WI38 (cell line): ENCODE results near the gene PGC.

Experiments used
- H3K4me3 ChIP-seq: 2 replicates; pipeline ENCODE4 v1.5.1; 2011; ENCODE audit warnings: low read depth, mild to moderate bottlenecking, control low read depth, low read length
- TF ChIP-seq, protein P1 (sequence below): IDR thresholded peaks from 2 replicates; pipeline ENCODE4 v1.5.1; 2012; ENCODE audit warnings: low read depth, mild to moderate bottlenecking, control low read depth, low read length

The PGC gene

DNA sequence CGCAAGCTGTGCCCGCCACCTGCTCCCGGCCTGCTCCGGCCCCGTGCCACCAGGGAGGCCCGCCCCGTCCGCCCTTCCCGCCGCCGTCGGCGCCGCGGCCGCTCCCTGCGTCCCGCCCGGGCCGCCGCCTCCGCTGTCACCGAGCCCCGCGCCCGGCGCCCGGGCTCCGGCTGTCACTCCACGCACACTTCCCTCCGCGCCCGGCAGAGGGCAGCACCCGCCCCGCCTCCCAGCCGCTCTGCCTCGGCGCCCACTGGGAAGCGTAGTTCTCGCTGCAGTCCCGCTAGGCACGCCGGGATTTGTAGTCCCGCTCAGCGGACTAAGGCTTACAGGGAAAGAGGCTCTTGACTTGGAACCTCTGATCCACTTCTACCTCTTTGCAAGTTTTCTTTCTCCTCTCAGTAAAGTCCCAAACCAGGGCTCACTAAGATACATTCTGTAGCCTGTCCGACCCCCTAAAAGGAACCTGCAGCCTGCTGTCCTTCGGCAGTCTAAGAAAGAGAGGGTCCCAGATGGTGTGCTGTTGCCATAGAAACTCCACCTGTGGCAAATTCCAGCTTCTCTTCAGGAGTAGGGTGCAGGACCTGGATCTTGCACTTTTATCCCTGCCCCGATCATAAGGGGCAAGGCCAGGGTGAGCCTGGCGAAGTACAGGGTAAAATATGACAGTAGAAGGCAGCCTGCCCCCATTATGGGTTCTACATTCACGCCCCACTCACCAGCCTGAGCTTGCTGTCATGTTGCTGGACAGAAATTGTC is 11.6 kb downstream of the PGC start, which contains the start of gene TFEB:
TSS of gene TFEB (minus strand) at position 182 of the 759 bp plus-strand sequence. CDS start 44,395 bp downstream, outside the sequence.
- TF ChIP-seq, protein P1, sequence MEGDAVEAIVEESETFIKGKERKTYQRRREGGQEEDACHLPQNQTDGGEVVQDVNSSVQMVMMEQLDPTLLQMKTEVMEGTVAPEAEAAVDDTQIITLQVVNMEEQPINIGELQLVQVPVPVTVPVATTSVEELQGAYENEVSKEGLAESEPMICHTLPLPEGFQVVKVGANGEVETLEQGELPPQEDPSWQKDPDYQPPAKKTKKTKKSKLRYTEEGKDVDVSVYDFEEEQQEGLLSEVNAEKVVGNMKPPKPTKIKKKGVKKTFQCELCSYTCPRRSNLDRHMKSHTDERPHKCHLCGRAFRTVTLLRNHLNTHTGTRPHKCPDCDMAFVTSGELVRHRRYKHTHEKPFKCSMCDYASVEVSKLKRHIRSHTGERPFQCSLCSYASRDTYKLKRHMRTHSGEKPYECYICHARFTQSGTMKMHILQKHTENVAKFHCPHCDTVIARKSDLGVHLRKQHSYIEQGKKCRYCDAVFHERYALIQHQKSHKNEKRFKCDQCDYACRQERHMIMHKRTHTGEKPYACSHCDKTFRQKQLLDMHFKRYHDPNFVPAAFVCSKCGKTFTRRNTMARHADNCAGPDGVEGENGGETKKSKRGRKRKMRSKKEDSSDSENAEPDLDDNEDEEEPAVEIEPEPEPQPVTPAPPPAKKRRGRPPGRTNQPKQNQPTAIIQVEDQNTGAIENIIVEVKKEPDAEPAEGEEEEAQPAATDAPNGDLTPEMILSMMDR = peak; percentile 74
- peak within 1 kb of the TSS; percentile 71 for H3K4me3 ChIP-seq

DNA sequence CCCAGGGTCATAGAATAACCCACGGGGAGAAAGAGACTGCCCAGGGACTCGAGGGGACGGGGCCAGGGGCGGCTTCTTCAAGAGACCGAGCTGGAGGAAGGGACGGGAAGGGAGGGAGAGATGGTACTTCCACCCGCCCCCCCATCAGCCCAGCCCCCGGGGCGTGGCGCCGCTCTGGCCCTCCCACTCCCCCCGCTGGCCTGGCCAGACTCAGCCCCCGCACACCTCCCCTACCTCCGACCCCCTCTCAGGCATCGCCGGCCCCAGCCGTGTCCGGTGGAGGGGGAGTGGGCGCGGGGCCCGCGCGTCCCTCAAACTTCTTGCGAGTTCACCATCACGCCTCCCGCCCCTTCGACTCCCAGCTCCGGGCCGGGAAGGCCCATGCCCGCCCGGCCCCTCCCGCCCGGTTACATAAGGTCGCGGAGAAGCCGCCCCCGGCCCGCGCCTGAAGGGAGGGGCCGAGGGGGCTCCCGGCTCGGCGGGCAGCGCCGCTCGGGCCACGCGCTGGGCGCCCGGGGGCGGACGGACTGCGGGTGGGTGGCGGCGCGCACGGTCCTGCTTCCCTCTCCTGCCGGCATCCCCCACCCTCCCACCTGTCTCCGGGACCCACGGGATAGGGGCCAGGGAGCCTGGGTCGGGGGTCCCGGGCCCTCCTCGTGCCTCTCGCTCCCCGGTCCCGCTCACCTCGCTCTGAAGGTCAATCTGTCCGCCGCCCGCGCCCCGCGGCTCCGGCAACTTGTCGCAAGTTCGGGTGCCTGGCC is 12.4 kb downstream of the PGC start:
- H3K4me3 ChIP-seq = peak overlapping the region; percentile 71
- TF ChIP-seq, protein P1 = no peak

DNA sequence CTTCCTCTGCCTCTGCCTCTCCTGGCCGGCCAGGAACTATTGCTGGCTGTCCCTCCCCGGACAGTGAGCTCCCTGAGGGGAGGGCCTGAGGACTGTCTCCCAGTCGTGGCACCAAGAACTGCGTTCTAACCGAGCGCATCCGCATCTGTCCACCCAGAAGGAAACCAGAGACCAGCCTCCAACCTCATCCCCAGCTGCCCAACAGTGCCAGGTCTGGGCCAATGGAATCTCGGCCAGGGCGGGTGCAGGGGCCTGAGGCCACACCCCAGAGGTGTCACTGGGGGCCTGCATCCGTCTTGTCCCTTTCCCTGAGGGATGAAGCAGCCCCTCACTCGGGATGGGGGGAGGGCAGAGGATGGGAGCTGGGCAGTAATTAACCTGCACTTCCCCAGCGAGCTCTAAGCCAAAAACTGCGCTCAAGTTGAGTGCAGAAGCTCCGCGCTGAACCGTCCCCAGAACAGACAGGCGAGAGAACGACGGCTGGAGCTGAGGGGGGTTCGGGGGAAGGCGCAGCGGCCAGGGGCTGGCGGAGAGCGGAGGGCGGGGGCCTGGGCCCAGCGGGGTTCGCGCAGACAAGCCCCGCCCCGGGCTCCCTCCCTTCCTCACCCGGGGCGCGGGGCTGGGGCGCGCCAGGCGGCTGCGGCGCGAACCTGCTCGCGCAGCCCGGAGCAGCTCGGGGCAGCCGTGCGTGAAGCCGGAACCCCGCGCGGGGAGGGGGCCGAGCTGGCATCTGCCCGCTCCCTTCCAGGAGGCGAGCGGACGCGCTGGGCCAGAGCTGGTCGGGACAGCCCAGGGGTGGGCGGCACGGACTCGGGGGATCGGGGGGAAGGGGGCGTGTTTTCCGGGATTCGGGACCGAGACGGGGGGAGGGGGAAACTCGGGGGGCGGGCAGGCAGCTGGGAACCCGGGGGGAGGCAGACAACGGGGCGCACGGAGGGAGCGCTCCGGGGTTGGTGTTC is 13.2 kb downstream of the PGC start:
- H3K4me3 ChIP-seq = peak overlapping the region; percentile 71
- TF ChIP-seq, protein P1 = no peak

DNA sequence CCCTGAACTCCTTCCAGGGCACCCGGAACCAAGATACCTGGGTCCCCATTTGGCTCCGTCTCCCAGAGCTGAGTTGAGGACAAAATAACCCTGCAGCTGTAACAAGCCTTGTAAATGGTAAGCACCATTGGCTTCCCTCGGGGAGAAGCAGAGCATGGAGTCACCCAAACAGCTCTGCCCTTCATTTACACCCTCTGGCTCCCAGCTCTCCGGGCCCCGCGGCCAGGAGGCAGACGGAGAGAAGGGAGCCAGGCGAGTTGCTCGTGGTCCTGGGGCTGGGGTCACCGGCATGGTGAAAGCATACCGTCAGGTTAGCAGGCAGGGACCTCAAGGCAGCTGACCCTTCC is 13.9 kb downstream of the PGC start:
- TF ChIP-seq, protein P1 = no peak
- peak overlapping the region; percentile 71 for H3K4me3 ChIP-seq

DNA sequence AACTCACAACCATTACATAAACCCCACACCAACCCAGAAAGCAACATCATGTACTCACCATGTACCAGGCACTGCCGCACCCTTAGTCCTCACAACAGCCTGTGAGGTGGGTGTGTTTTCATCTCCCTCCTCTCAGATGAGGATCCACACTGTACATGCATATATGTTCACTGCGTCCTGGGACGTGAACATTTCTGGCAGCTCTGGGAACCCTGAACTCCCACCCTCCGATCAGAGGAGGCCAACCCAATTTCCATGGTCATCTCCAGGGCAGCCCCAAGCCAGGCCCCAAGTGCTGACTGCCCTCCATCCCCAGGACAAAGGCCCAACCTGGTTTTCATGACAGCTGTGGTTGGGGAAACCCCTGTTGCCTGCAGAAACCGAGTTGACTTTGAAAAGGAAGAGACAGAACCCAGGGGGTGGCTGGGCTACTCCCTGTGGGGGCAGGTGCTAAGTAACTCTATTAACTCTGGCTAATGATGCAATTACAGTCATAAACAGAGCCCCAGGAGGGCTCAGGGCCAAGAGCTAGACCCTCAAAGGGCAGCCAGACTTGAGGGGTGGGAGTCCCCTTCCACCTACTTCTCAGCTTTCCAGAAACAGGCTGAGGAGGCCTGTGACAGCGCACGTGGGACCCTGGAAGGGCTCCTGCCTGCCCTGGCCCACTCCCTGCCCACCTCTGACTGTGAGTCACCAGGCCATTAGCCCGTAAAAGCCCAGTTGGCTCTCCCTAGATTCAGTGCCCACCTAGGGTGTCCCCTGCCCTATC is 14.4 kb downstream of the PGC start:
- H3K4me3 ChIP-seq = no peak overlapping the region
- TF ChIP-seq, protein P1 = no peak

DNA sequence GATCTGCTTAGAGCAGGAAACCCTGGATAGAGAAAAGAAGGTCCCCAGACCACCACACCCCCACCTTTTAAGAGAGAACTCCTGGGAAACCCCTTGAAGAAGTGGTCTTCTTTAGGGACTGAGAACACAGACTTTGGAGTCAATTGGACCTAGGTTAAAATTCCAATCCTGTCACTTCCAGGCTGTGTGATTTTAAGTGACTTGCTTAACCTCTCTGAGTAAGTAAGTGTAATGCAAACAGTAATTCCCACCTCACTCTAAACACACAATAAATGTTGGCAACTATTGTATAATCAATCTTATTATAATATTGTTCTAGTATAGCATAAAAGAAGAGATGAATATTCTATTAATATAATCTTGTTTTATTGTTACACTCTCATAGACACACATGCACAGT is 15.0 kb downstream of the PGC start:
- no peak overlapping the region for H3K4me3 ChIP-seq
- TF ChIP-seq, protein P1 = no peak
